Measurements from ENCODE around the gene RSRC1.

The RSRC1 gene

GRCh38 chr3:158094235-158095110, 15.4 kb upstream of the RSRC1 start:
- DNase-seq, result no peak
- no peaks in the 10 kb centered on the region for H3K27me3 ChIP-seq
- H3K4me1 ChIP-seq, result no peaks in the 10 kb centered on the region
- peaks cover 36% of the 10 kb centered on the region for H3K36me3 ChIP-seq
- H3K4me3 ChIP-seq (ENCODE audit: low read depth, low read length), result no peak overlapping the region
- TF ChIP-seq CTCF (IDR thresholded peaks at IDR 0.05; ENCODE audit: low read depth, low read length), result no peak
- H3K9me3 ChIP-seq, result no peaks in the 10 kb centered on the region; the same call in 1 of the 2 replicates

- no peak for TF ChIP-seq CTCF (IDR thresholded peaks at IDR 0.05; ENCODE audit: low read depth, low read length)
- DNase-seq, result no peak
- Histone ChIP-seq H3K9me3 (no peaks in the 10 kb centered on the region; the same call in 1 of the 2 replicates), H3K27me3 (no peaks in the 10 kb centered on the region), H3K4me3 (ENCODE audit: low read depth, low read length) (no peak overlapping the region), H3K36me3 (peaks cover 44% of the 10 kb centered on the region), H3K4me1 (peaks cover 2% of the 10 kb centered on the region; the same call in 1 of the 2 replicates)
These were observed 14.6 kb upstream of the RSRC1 start for GRCh38 chr3:158095111-158095813.

DNA sequence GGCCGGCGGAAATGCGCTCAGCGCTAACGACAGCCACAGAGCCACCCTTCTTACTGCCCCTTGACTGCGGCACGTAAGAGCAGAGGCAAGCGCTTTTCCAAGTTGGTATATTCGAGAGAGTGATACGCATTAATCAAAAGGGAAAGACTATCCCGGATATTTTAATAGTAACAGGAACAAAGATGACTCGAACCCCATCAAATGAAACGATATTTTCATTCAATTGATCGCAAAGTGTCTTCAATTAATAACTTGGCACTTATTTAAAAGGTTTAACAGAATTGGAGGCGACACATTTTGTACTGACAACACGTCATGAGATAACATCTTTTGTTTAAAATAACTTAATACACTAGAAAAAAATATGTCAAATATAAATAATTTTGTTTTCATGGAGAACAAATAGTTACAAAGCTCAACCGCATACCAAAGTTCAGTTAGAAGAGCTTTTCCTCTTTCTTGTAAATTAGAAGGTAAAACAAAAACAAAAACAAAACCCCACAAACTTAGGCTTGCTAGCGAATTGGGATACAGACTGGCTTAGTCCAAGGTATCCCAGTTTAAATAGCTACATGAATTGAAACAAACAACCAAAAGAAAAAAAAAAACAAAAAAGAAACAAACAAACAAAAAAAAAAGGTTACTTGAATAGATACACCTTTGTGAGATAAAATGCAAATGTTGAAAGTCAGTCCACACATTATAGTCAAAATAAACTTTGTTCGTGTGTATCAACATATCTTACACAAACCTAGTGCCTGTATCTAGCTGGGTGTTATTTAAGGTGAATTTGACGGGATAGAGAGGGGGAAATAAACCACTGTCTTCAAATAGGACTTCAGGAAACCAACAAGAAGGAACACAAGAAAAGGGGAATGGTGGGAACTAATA, 13.8 kb upstream of the RSRC1 start:
- H3K36me3 ChIP-seq, result peaks cover 52% of the 10 kb centered on the region
- H3K4me3 ChIP-seq (ENCODE audit: low read depth, low read length), result no peak overlapping the region
- H3K27me3 ChIP-seq, result no peaks in the 10 kb centered on the region
- TF ChIP-seq CTCF (IDR thresholded peaks at IDR 0.05; ENCODE audit: low read depth, low read length), result no peak
- H3K9me3 ChIP-seq, result no peaks in the 10 kb centered on the region; the same call in 1 of the 2 replicates
- no peak for DNase-seq
- H3K4me1 ChIP-seq, result peaks cover 10% of the 10 kb centered on the region

GRCh38 chr3:158097081-158097592, 12.8 kb upstream of the RSRC1 start:
- peaks cover 12% of the 10 kb centered on the region for H3K4me1 ChIP-seq
- DNase-seq, result no peak

More at GRCh38 chr3:158097081-158097592, 12.8 kb upstream of the RSRC1 start:
- H3K4me3 ChIP-seq (ENCODE audit: low read depth, low read length), result no peak overlapping the region
- no peak for TF ChIP-seq CTCF (IDR thresholded peaks at IDR 0.05; ENCODE audit: low read depth, low read length)
- H3K36me3 ChIP-seq, result peaks cover 61% of the 10 kb centered on the region
- no peaks in the 10 kb centered on the region; the same call in 1 of the 2 replicates for H3K9me3 ChIP-seq
- H3K27me3 ChIP-seq, result no peaks in the 10 kb centered on the region
